Measurements from ENCODE around the gene TMEM94.

DNA sequence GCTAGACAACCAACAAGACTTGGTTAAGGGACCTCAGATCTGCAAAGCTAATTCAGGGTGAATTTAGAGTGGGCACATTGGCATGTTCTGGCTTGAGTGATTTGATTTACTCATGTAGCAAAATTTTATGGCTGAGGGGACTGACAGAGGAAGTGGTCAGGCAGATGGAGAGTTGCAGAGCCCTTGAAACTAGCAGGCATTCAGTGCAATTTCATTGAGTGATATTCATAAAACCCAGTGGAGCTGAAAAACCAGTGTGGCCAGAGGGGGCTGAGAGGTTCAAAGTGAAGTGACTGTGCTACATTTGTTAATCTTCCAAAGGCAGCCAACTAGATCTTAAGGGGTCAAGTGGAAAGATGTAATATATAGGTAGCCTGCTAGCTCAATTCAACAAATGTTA is 2.2 kb upstream of the TMEM94 start:
- TF ChIP-seq CTCF (IDR thresholded peaks at IDR 0.05 in 4 of 5, conservative IDR thresholded peaks at IDR 0.05 in 1 of 5): no peak
- no peak for TF ChIP-seq POLR2A (IDR thresholded peaks at IDR 0.05)
